Measurements from ENCODE around the gene GLG1. TPM values are rescaled to one million over a fixed set of nuclear protein-coding genes. Genes with fewer than 3 reads are reported as not detected.
"Not testable (repeated sequence)": the region's sequence is repeated elsewhere in the genome, so short reads cannot be mapped to it uniquely, and the experiment has no call there.

Gene GLG1
- 241 to 277 TPM (median 276 TPM) in 3 replicates for total RNA-seq
- long read RNA-seq, full-length matches to known transcripts = 38 of 99 reads
- long read RNA-seq, partial matches to known transcripts = 29 of 99 reads
- long read RNA-seq, other reads (novel, unspliced or antisense) = 32 of 99 reads

DNA sequence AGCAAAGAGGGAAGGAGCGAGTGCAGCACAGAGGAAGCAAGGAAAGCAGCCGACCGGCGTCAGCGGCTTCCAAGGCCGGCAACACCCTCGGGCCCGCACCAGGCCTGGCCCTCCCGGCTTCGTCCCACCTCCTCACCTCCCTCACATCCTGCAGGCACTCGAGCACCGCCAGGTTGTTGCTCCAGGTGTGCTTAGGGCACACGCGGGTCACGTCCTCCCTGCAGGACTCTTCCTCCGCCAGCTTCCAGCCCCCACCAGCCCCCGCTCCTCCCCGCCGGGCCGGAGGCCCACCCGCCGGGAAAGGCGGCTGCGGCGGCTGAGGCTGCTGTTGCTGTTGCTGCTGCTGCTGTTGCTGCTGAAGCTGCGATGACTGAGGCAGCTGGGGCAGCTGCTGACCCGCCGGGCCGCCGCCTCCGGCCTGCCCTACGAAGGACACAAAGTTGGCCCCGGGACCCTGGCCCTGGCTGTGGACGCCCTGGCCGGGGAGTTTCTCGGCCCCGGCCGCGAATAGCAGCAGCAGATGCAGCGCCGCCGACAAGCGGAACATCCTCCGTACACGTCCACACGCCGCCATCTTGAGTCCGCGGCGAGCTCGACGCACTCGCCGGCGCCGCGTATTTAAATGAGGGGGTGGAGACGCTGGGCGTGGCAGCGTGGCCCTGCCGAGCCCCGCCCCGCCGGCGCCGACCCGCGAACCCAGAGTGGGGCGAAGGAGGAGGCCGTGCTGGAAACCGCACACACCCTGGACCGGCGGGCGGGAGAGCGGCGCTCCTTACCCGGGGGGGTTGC is at the start of gene GLG1:
GLG1 (minus strand) TSS at position 594 of the 789 bp plus-strand sequence; CDS start at position 574, 20 bp downstream.
- H3K36me3 Mint-ChIP-seq (ENCODE audit: low read depth) = no peaks in the 10 kb centered on the region
- DNase-seq (ENCODE audit: low spot score) = peak; percentile 96
- H3K9me3 Mint-ChIP-seq (ENCODE audit: low read depth) = no peaks in the 10 kb centered on the region
- peaks cover 51% of the 10 kb centered on the region for H3K4me1 Mint-ChIP-seq (ENCODE audit: low read depth)
- TF ChIP-seq, protein P1, sequence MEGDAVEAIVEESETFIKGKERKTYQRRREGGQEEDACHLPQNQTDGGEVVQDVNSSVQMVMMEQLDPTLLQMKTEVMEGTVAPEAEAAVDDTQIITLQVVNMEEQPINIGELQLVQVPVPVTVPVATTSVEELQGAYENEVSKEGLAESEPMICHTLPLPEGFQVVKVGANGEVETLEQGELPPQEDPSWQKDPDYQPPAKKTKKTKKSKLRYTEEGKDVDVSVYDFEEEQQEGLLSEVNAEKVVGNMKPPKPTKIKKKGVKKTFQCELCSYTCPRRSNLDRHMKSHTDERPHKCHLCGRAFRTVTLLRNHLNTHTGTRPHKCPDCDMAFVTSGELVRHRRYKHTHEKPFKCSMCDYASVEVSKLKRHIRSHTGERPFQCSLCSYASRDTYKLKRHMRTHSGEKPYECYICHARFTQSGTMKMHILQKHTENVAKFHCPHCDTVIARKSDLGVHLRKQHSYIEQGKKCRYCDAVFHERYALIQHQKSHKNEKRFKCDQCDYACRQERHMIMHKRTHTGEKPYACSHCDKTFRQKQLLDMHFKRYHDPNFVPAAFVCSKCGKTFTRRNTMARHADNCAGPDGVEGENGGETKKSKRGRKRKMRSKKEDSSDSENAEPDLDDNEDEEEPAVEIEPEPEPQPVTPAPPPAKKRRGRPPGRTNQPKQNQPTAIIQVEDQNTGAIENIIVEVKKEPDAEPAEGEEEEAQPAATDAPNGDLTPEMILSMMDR (IDR thresholded peaks at IDR 0.05) = no peak
- H3K4me3 Mint-ChIP-seq (ENCODE audit: unreplicated experiment) = peak within 1 kb of the TSS; percentile 99
- no peaks in the 10 kb centered on the region for H3K27me3 Mint-ChIP-seq (ENCODE audit: low read depth)
- peak within 1 kb of the TSS; percentile 99 for H3K27ac Mint-ChIP-seq (ENCODE audit: unreplicated experiment)

DNA sequence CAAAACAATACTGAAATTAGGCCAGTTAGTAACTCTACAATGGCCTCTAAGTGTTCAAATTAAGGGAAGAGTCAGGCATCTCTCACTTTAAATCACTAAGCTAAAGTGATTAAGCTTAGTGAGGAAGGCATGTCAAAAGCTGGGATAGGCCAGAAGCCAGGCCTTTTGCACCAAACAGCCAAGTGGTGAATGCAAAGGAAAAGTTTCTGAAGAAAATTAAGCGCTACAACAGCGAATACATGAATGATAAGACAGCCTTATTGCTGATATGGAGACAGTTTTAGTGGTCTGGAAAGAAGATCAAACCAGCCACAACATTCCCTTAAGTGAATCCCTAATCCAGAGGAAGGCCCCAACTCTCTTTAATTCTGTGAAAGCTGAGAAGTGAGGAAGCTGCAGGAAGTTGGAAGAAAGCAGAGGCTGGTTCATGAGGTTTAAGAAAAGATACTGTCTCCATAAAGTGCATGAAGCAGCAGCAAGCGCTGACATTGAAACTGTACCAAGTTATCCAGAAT is 47.7 kb upstream of the GLG1 start:
- Mint-ChIP-seq H3K27me3 (ENCODE audit: low read depth) (no peaks in the 10 kb centered on the region), H3K36me3 (ENCODE audit: low read depth) (peaks cover 11% of the 10 kb centered on the region), H3K9me3 (ENCODE audit: low read depth) (no peaks in the 10 kb centered on the region), H3K4me3 (ENCODE audit: unreplicated experiment) (no peak overlapping the region), H3K27ac (ENCODE audit: unreplicated experiment) (no peak overlapping the region), H3K4me1 (ENCODE audit: low read depth) (peaks cover 50% of the 10 kb centered on the region)
- DNase-seq (ENCODE audit: low spot score) = no peak
- TF ChIP-seq, protein P1 (IDR thresholded peaks at IDR 0.05) = no peak

DNA sequence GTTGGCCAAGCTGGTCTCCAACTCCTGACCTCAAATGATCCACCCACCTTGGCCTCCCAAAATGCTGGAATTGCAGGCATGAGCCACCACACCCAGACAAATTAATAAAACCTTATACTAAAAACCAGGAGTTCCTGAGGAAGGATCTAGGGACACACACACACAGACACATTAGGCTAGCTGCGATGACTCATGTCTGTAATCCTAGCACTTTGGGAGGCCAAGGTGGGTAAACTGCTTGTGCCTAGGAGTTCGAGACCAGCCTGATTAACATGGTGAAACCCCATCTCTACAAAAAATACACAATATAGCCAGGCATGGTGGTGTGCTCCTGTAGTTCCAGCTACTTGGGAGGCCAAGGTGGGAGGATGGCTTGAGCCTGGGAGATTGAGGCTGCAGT is 46.0 kb upstream of the GLG1 start:
- not testable (repeated sequence) for H3K9me3 Mint-ChIP-seq (ENCODE audit: low read depth); H3K36me3 Mint-ChIP-seq (ENCODE audit: low read depth); H3K27me3 Mint-ChIP-seq (ENCODE audit: low read depth); H3K4me3 Mint-ChIP-seq (ENCODE audit: unreplicated experiment); DNase-seq (ENCODE audit: low spot score)
- Mint-ChIP-seq H3K27ac (ENCODE audit: unreplicated experiment) (peak overlapping the region; percentile 88), H3K4me1 (ENCODE audit: low read depth) (peaks cover 49% of the 10 kb centered on the region)

DNA sequence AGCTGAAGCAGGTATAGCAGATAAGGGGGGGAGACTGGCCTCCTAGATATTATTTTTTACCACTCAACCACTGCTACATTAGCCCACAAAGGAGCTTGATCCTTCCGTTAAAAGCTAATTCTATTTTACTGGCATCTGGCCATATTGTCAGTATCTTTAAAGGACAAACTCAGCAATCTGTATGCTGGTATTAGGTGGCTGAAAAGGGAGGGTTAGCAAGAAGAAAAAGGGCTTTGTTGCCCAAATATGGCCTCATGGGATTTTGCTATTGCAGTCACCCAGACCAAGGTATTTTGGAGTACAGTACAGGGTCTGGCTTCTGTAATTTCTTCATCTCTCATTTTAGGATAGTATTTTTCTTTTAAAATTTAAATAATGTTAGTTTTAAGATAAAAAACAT is 45.3 kb upstream of the GLG1 start:
- H3K9me3 Mint-ChIP-seq (ENCODE audit: low read depth) = no peaks in the 10 kb centered on the region
- no peak overlapping the region for H3K4me3 Mint-ChIP-seq (ENCODE audit: unreplicated experiment)
- TF ChIP-seq, protein P1 (IDR thresholded peaks at IDR 0.05) = no peak
- peaks cover 9% of the 10 kb centered on the region for H3K36me3 Mint-ChIP-seq (ENCODE audit: low read depth)
- DNase-seq (ENCODE audit: low spot score) = no peak
- no peaks in the 10 kb centered on the region for H3K27me3 Mint-ChIP-seq (ENCODE audit: low read depth)
- H3K27ac Mint-ChIP-seq (ENCODE audit: unreplicated experiment) = no peak overlapping the region
- H3K4me1 Mint-ChIP-seq (ENCODE audit: low read depth) = peaks cover 53% of the 10 kb centered on the region

DNA sequence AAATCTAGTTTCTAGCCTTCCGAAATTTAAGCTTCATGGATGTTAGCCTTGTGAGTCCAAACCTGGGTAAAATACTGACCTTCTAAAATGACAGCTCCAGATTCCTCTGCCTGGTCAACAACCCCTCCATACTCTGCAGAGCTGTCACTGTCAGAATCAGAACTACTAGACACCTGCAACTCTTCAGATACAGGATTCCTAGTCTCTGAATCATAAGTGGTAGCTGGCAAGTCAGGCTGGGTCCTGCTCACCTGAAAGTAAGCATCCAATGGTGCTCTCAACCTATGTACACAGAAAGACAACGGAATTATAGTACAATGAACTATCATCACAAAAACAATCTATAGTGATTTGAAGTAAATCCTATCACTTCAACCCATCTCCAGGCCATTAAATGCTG is 44.9 kb upstream of the GLG1 start:
- Mint-ChIP-seq H3K9me3 (ENCODE audit: low read depth) (no peaks in the 10 kb centered on the region), H3K27ac (ENCODE audit: unreplicated experiment) (peak overlapping the region; percentile 57), H3K4me1 (ENCODE audit: low read depth) (peaks cover 57% of the 10 kb centered on the region), H3K4me3 (ENCODE audit: unreplicated experiment) (no peak overlapping the region), H3K36me3 (ENCODE audit: low read depth) (peaks cover 9% of the 10 kb centered on the region), H3K27me3 (ENCODE audit: low read depth) (no peaks in the 10 kb centered on the region)
- DNase-seq (ENCODE audit: low spot score) = no peak
- TF ChIP-seq, protein P1 (IDR thresholded peaks at IDR 0.05) = no peak
